ENCODE results near the gene GXYLT2. TPM values are rescaled to one million over a fixed set of nuclear protein-coding genes. Genes with fewer than 3 reads are reported as not detected.
"Not testable (repeated sequence)": the region's sequence is repeated elsewhere in the genome, so short reads cannot be mapped to it uniquely, and the experiment has no call there.

The GXYLT2 gene
- total RNA-seq, 1 donor from 2014 or later = 59.7 TPM

GRCh38 chr3:72973031-72973723, 85.3 kb downstream of the GXYLT2 start:
- DNase-seq (ENCODE audit: low read depth) = no peak

GRCh38 chr3:72973786-72974185, 85.9 kb downstream of the GXYLT2 start:
- no peak for DNase-seq (ENCODE audit: low read depth)

GRCh38 chr3:72974956-72975355, 87.1 kb downstream of the GXYLT2 start:
- no peak for DNase-seq (ENCODE audit: low read depth)

GRCh38 chr3:72976281-72976741, 88.5 kb downstream of the GXYLT2 start:
- DNase-seq (ENCODE audit: low read depth) = peak; percentile 67

- peak; percentile 76 for DNase-seq (ENCODE audit: low read depth)
Observed at GRCh38 chr3:72977060-72977808, 89.4 kb downstream of the GXYLT2 start.

GRCh38 chr3:72982609-72983366, 94.9 kb downstream of the GXYLT2 start:
- DNase-seq (ENCODE audit: low read depth) = no peak

- no peak for DNase-seq (ENCODE audit: low read depth)
Observed at GRCh38 chr3:72985576-72985975, 97.7 kb downstream of the GXYLT2 start.

GRCh38 chr3:72990701-72991395, 103.0 kb downstream of the GXYLT2 start:
- DNase-seq (ENCODE audit: low read depth) = no peak

GRCh38 chr3:72991522-72991921, 103.7 kb downstream of the GXYLT2 start:
- no peak for DNase-seq (ENCODE audit: low read depth)

- DNase-seq (ENCODE audit: low read depth) = no peak
Observed at GRCh38 chr3:72993391-72993790, 105.5 kb downstream of the GXYLT2 start.

- no peak for DNase-seq (ENCODE audit: low read depth)
Observed at GRCh38 chr3:72995337-72995736, 107.5 kb downstream of the GXYLT2 start.

GRCh38 chr3:72996121-72996472, 108.3 kb downstream of the GXYLT2 start:
- no peak for DNase-seq (ENCODE audit: low read depth)

GRCh38 chr3:72996473-72997333, 108.9 kb downstream of the GXYLT2 start, which contains the start of gene PPP4R2:
Gene PPP4R2 (plus strand): TSS chr3:72996811. CDS start chr3:72997038, 227 bp downstream.
- DNase-seq (ENCODE audit: low read depth) = peak; percentile 91

- DNase-seq (ENCODE audit: low read depth) = peak; percentile 74
Observed at GRCh38 chr3:72997421-72997961, 109.6 kb downstream of the GXYLT2 start.

- DNase-seq (ENCODE audit: low read depth) = no peak
Observed at GRCh38 chr3:72998466-72998865, 110.6 kb downstream of the GXYLT2 start.

- DNase-seq (ENCODE audit: low read depth) = no peak
Observed at GRCh38 chr3:72999951-73000350, 112.1 kb downstream of the GXYLT2 start.

- DNase-seq (ENCODE audit: low read depth) = not testable (repeated sequence)
Observed at GRCh38 chr3:73003050-73003449, 115.2 kb downstream of the GXYLT2 start.

GRCh38 chr3:73004316-73004715, 116.5 kb downstream of the GXYLT2 start:
- no peak for DNase-seq (ENCODE audit: low read depth)

- no peak for DNase-seq (ENCODE audit: low read depth)
Observed at GRCh38 chr3:73007992-73008712, 120.3 kb downstream of the GXYLT2 start.

Data from myocyte (in vitro differentiated cells).